Nephron (organoid): ENCODE measurements around the gene THUMPD3.
A peak's percentile ranks its signal among the peaks of the same experiment; 100 is the strongest.

Experiments
- H3K27ac Mint-ChIP-seq, 3 experiments: 2 replicates each; pipeline ENCODE4 v1.8.0; 2020; ENCODE audit warnings: mixed read lengths in 3 of 3, mild to moderate bottlenecking in 2 of 3, moderate library complexity in 1 of 3
- H3K27me3 Mint-ChIP-seq: 2 replicates; pipeline ENCODE4 v1.8.0; 2021; ENCODE audit warnings: low read depth, mild to moderate bottlenecking, moderate library complexity, mixed read lengths
- H3K36me3 Mint-ChIP-seq: 2 replicates; pipeline ENCODE4 v1.8.0; 2020; ENCODE audit warnings: low read depth, mixed read lengths
- H3K4me1 Mint-ChIP-seq: 2 replicates; pipeline ENCODE4 v1.8.0; 2020; ENCODE audit warnings: mixed read lengths
- H3K4me3 Mint-ChIP-seq, 3 experiments: 2 replicates each; pipeline ENCODE4 v1.8.0; 2020; ENCODE audit warnings: mild to moderate bottlenecking in 3 of 3, mixed read lengths in 3 of 3, moderate library complexity in 2 of 3
- H3K9me3 Mint-ChIP-seq: 2 replicates; pipeline ENCODE4 v1.8.0; 2020; ENCODE audit warnings: mixed read lengths
- CTCF ChIP-seq, 3 experiments: fragments of 200-600 bp; sonication (generic); IDR thresholded peaks; one replicate each; pipeline ENCODE4 v1.5.0; 2021; ENCODE audit warnings: antibody characterized with exemption in 3 of 3; ENCODE audit not compliant: unreplicated experiment in 3 of 3

THUMPD3 gene

GRCh38 chr3:9369508-9369907 lies 6.7 kb downstream of the THUMPD3 start:
- Mint-ChIP-seq H3K9me3 (no peaks in the 10 kb centered on the region), H3K4me3 (no peak overlapping the region), H3K4me1 (peaks cover 8% of the 10 kb centered on the region), H3K36me3 (peaks cover 62% of the 10 kb centered on the region), H3K27me3 (no peaks in the 10 kb centered on the region), H3K27ac (no peak overlapping the region)
- TF ChIP-seq CTCF (IDR thresholded peaks at IDR 0.05; ENCODE audit: unreplicated experiment in 3 of 3): no peak

- TF ChIP-seq CTCF (IDR thresholded peaks at IDR 0.05; ENCODE audit: unreplicated experiment in 3 of 3): no peak
- Mint-ChIP-seq H3K9me3 (no peaks in the 10 kb centered on the region), H3K27me3 (no peaks in the 10 kb centered on the region), H3K4me3 (no peak overlapping the region), H3K4me1 (no peaks in the 10 kb centered on the region), H3K36me3 (peaks cover 83% of the 10 kb centered on the region), H3K27ac (no peak overlapping the region)
Measured at GRCh38 chr3:9373465-9373864, 10.6 kb downstream of the THUMPD3 start.

GRCh38 chr3:9377981-9378380 lies 15.1 kb downstream of the THUMPD3 start:
- Mint-ChIP-seq H3K4me1 (no peaks in the 10 kb centered on the region), H3K27me3 (no peaks in the 10 kb centered on the region)
- TF ChIP-seq CTCF (IDR thresholded peaks at IDR 0.05; ENCODE audit: unreplicated experiment in 3 of 3): no peak

GRCh38 chr3:9379327-9379726 lies 16.5 kb downstream of the THUMPD3 start:
- Mint-ChIP-seq H3K27ac (no peak overlapping the region), H3K27me3 (no peaks in the 10 kb centered on the region), H3K9me3 (no peaks in the 10 kb centered on the region), H3K4me1 (no peaks in the 10 kb centered on the region), H3K4me3 (no peak overlapping the region), H3K36me3 (peaks cover 76% of the 10 kb centered on the region)
- TF ChIP-seq CTCF (IDR thresholded peaks at IDR 0.05; ENCODE audit: unreplicated experiment in 3 of 3): no peak

More at GRCh38 chr3:9377981-9378380, 15.1 kb downstream of the THUMPD3 start:
- Mint-ChIP-seq H3K4me3 (no peak overlapping the region), H3K9me3 (no peaks in the 10 kb centered on the region), H3K27ac (no peak overlapping the region), H3K36me3 (peaks cover 79% of the 10 kb centered on the region)

GRCh38 chr3:9380014-9380413 lies 17.2 kb downstream of the THUMPD3 start:
- no peak for TF ChIP-seq CTCF (IDR thresholded peaks at IDR 0.05; ENCODE audit: unreplicated experiment in 3 of 3)
- Mint-ChIP-seq H3K4me1 (no peaks in the 10 kb centered on the region), H3K27ac (no peak overlapping the region)

DNA sequence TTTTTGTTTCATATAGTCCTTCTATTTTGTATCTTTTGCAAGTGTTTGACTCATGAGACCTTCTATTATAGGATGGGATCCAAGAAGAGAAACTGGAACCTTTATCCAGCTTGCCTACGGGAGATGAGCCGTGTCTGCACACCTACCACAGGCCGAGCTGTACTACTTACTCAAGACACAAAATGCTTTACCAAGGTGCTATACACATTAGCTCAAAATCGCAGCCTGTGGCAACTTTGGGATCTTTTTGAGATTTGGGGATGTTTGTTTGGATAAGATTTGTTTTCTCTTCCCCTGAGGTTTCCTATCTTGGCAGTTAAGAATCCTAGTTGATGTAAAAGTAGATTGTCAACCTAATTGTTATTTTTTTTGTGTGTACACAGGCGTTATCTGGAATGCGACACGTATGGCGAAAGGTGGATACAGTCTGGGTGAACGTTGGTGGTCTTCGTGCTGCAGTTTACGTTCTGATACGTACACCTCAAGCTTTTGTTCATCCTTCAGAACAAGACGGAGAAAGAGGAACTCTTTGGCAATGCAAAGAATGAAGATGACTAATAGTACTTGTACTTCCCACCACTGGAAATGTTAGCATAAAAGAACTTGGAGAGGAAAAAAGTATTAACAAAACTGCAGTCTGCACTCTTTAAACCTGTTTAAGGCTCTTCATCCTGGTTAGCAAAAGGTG lies 21.4 kb downstream of the THUMPD3 start:
- no peaks in the 10 kb centered on the region for H3K4me1 Mint-ChIP-seq
- no peaks in the 10 kb centered on the region for H3K27me3 Mint-ChIP-seq
- peaks cover 72% of the 10 kb centered on the region for H3K36me3 Mint-ChIP-seq
- no peaks in the 10 kb centered on the region for H3K9me3 Mint-ChIP-seq
- peak overlapping the region; percentile 5 to 45 (median 13) for H3K27ac Mint-ChIP-seq
- TF ChIP-seq CTCF (IDR thresholded peaks at IDR 0.05; ENCODE audit: unreplicated experiment in 3 of 3): no peak
- H3K4me3 Mint-ChIP-seq: no peak overlapping the region

More at GRCh38 chr3:9380014-9380413, 17.2 kb downstream of the THUMPD3 start:
- Mint-ChIP-seq H3K27me3 (no peaks in the 10 kb centered on the region), H3K9me3 (no peaks in the 10 kb centered on the region), H3K36me3 (peaks cover 76% of the 10 kb centered on the region), H3K4me3 (no peak overlapping the region)
